Anterior cingulate cortex (tissue), 58 donors: ENCODE results near the gene OR51F1.
"Not testable (repeated sequence)": the region's sequence is repeated elsewhere in the genome, so short reads cannot be mapped to it uniquely, and the experiment has no call there.

Experiments
- DNase-seq, 58 donors: peaks; one replicate each; lab custom pipeline; 2025; lab: John Stamatoyannopoulos, UW

The OR51F1 gene, protein sequence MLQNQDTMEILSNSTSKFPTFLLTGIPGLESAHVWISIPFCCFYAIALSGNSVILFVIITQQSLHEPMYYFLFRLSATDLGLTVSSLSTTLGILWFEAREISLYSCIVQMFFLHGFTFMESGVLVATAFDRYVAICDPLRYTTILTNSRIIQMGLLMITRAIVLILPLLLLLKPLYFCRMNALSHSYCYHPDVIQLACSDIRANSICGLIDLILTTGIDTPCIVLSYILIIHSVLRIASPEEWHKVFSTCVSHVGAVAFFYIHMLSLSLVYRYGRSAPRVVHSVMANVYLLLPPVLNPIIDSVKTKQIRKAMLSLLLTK

DNA sequence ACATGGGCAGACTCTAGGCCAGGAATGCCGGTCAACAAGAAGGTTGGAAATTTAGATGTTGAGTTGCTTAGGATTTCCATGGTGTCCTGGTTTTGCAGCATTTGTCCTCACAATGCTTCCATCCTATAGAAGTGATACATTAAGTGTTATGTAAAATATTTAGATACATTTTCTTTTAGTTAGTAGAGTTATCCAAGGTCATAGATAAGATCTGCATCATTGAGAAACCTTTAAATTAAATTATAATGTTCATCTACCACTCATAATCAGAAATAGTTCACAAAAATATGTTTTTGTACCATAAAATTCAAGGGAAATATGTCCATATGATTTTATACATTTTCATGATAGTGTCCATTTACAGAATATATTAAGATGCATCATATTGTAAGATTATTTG is at the start of gene OR51F1:
TSS of gene OR51F1 (minus strand) at position 101 of the 400 bp plus-strand sequence. CDS start at position 101, 0 bp downstream.
- no peak for DNase-seq

DNA sequence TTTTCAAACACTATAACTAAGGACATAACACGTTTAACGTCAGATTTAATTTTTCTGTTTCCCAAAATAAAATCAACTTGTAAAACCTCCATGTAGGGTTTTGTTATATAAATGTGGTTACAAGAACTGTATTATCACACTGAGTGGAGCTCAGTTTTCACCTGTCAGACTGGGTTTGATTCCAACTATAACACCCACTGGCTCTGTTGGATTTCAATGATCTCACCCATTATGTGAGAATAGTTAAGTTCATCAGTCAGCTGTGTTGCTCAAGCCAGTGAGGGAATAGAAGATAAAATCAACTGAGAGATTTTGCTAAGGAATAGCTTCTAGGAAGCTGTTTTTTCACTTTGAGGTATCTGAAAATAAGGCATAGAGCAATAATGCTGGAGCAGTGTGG is 39.5 kb upstream of the OR51F1 start:
- DNase-seq: no peak

DNA sequence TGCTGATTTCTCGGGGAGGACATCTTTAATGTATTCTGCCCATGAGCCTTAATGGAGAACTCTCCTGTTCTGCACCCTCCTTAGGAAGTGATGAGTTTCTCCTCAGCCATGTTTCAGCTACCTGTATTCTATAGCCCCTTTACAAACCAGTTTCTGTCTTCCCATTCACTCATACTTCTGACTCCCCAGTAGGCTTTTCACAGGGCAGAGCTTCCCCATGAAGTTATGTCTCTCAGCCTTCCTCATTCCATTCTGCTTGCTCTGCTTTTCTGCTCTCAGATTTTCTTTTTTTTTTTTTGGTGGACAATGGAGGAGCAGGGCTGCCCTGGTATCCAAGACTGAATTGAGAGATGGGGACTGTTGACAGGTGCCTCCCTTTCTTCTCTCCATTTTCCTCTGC is 38.7 kb upstream of the OR51F1 start:
- no peak for DNase-seq

DNA sequence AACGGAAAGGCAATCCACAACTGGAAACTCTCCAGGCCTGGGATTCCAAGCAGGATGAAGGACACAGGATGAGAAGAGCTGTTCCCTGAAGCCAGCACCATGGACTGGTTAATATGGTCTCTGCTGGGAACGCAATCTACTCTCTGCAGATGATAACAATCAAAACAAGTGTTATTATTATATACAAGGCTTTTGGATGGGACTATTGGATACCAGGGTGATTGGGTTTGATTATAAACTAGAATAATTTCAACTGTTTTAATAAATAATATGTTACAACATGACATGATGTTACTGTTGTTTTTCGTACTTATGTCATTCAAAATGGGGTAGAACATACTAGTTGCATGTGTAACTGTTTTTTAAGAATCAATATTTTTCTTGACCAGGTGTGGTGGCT is 34.5 kb upstream of the OR51F1 start, which contains the start of gene OR52R1:
TSS of gene OR52R1 (minus strand) at position 101 of the 400 bp plus-strand sequence. CDS start at position 101, 0 bp downstream.
- DNase-seq: no peak

DNA sequence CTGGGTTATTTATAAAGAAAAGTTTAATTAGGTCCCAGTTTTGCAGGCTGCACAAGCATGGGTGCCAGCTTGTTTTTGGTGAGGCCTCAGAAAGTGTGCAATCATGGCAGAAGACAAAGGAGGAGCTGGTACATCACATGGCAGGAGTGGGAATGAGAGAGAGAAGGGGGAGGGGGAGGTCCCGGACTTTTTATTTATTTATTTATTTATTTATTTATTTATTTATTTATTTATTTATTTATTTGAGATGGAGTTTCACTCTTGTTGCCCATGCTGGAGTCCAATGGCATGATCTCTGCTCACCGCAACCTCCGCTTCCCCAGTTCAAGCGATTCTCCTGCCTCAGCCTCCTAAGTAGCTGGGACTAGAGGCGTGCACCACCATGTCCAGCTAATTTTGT is 31.6 kb upstream of the OR51F1 start:
- DNase-seq: not testable (repeated sequence)

DNA sequence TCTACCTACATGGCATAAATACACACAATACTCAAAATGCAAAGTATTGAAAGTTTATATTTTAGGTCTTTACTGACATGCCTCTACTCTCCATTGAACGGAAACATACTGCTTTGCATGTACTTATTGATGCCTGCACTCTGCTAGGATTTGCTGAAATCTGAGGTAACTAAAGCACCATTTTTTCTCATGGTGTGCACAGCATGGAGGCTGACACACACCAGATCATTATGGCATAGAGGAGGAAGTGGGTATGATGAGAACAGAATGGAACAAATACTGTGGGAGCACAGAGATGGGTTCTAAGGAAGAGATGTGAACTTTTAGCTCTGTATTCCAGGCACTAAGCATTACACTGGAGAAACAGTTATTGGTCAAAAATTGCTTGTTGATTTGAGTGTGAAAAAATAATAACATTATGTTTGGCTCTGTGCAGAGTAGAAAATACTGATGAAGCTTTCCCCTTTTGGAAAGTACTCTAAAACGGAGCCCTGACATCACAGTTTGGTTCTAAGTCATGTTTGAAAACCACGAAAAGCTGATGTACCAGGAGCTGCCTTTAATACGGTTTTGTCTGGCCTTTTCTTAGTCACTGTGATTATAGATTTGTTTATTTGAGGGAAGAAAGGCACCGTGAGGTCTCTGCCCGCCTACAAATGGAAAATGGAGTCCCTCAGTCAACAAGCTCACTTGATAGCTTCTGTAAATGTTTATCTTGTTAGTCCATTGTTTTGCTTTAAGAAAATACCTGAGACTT is 28.9 kb upstream of the OR51F1 start:
- no peak for DNase-seq

DNA sequence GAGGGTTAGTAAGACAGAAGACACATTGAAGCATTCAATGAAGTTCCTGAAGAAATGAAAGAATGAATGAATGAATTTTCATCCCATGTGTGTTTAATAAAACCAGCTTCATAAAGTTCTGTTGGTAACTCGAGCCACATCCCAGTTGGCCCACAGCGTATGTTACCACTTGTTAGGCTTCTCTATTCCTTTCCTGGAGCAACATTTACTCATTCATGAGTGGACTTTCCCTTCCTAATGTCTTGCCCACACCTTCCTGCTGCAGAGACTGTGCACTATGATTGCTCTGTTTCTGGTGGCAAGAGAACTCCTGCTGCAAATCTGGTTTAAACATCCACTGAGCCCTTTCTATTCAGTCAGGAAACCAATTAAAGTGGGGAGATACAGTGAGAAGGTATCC is 27.5 kb upstream of the OR51F1 start:
- no peak for DNase-seq

DNA sequence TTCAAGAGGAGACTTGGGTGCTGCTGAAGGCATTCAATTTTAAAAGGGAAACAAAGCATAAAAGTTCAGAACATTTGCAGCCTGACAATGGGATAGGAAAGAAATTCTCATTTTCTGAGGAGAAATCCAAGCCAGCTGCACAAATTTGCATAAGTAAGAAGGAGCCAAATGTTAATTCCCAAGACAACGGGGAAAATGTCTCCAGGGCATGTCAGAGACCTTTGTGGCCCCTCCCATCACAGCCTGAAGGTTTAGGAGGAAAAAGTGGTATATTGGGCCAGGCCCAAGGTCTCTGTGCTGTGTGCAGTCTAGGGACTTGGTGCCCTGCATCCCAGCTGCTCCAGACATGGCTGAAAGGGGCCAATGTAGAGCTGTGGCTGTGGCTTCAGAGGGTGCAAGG is 12.7 kb upstream of the OR51F1 start:
- no peak for DNase-seq

DNA sequence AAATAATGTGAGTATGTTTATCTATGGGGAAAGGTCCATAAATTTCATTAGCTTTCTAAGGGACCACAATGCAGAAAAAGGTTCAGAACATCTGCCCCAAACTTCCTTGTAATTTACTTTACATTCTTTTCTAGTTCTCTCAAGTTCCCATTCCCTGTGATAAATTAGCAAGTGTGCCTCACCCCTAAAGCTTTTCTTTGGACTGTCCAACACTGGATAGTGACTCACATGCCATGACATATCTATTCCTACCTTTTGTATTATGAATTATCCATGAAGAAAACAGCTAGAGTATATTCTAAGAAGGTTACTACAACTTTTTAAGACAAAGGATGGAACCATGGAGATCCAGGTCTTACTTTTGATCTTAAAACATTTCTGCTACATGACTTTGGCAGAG is 1.6 kb downstream of the OR51F1 start:
- no peak for DNase-seq

DNA sequence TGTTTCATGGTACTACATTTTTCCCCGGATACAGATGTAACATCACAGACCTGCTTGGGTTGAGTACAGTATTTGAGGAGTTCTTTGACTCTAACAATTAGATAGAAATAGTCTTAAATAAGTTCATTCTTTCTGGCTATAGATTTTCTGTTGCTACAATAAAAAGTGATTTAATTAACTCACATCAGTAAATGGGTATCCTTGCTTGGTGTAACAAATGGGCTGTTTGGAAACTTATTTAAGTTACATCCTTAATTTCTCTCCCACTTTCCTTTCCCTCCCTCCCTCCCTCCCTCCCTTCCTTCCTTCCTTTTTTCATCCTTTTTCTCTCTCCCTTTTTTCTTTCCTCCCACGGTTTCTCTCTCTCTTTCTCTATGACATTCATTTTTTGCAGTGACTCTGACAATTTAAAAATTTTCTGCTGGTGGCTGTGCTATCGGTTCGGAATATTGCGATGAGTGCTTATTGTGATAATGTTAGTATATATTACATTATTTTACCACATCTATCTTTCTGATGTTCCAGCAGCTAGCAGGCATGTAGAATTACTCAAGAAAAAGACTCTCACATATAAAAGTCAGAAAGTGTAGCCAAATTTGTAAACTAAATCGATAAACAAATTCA is 3.2 kb downstream of the OR51F1 start:
- DNase-seq: no peak

DNA sequence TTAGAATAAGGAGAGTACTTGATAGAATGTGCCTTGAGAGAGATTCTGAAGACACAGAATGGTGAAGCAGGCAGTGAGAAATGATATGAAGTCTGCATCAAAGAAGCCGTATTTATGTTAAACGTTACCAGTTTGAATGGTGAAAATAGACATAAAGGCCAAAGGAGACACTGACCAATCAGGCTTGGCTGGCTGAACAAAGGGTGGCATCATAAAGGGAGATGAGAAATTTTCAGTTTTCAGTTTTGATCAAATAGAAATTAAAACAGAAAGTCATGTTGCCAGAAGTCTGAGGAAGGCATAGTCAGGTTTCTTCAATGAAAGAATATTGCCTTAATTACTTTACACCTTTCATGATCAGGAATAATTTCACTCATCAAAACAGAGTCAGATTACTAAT is 6.6 kb downstream of the OR51F1 start:
- DNase-seq: no peak

DNA sequence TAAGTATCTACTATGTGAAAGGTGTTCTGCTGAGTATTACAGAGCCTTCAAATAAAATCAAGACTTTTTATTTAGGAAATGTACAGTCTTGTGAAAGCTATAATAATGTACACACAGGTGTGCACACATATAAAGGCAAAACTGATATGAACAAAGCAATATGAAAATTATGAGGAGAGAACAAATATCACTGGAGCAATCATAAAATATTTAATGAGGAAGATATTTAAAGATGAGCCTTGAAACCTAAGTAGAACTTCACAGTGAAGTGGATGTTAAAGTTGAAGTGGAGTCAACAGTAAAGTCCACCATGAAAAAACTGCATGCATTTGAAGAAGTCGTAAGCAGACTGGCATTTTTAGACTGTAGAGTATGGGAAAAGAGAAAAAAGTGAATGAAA is 18.5 kb downstream of the OR51F1 start:
- DNase-seq: no peak

DNA sequence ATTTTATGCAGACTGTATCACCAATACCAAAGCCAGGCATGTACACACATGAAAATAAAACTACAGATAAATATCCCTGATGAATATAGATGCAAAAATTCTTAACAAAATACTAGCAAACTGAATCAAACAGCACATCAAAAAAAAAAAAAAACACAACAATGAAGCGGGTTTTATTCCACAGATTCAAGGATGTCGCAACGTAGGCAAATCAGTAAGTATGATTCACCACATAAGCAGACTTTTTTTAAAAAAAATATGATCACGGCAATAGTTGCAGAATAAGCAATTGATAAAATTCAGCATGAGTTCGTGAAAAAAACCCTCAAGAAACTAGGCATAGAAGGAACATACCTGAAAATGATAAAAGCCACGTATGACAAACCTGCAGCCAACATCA is 21.3 kb downstream of the OR51F1 start:
- no peak for DNase-seq

DNA sequence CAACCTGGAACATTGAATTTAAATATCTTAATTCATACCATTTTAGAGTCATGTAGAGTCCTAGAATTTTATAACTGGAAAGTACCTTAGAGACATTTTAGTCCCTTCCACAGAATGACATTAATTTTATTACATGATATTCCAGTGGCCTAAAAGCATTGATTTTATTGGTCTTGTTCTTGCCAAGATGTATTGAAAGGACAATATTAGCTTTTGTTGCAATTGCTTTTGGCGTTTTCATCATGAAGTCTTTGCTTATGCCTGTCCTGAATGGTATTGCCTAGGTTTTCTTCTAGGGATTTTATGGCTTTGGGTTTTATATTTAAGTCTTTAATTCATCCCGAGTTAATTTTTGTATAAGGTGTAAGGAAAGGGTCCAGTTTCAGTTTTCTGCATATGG is 29.0 kb downstream of the OR51F1 start:
- DNase-seq: no peak

DNA sequence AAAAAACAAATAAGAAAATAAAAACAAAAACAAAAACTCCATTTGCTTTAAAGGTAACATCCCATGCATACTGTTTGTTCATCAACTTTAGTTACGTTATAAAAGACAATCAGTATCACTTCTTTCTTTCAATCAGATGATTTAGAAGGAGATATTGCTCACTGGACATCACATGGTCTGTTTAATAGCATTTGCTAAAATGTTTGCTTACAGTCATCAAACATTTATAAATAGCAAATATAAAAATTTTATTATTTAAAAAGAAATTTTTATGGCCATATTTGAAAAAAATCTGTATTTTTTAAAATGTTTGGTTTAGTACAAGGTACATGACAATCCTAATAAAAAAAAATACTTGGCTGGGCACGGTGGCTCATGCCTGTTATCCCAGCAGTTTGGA is 42.6 kb downstream of the OR51F1 start:
- DNase-seq: no peak

DNA sequence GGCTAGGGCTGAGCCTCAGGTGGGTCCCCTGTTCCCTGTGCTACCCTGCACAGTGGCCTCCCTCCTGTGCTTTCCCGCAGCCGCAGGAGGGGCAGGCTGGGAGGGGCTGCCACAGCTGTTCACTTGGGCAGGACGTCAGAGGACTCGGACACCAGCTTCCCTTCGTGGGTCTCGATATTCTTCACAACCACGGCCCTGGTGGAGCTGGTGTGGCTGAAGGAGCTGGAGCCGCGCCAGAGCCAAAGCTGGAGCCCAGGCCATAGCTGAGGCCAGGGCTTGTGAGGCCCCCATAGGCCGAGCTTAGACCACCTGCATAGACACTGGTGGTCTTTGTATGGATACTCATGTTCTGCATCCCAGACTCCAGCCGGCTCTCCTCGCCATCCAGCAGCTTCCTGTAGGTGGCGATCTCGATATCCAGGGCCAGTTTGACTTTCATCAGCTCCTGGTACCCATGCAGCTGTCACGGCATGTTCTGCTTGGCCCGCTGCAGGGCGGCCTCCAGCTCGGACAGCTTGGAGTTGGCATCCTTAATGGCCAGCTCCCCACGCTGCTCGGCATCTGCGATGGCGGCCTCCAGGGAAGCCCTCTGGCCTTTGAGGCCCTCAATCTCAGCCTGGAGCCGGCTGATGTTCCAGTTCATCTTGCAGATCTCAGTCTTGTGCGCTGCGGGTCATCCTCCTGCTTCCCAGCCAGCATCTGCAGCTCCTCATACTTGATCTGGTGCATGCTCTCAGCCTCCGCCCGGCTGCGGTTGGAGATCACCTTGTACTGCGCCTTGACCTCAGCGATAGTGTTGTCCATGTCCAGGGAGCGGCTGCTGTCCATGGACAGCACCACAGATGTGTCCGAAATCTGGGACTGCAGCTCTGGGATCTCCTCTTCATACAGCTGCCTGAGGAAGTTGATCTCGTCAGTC is 46.9 kb downstream of the OR51F1 start:
- DNase-seq: not testable (repeated sequence)
